ENCODE data around the gene SEC14L3. TPM values are rescaled to one million over a fixed set of nuclear protein-coding genes. Genes with fewer than 3 reads are reported as not detected.

The SEC14L3 gene
- total RNA-seq, 1 experiment from 2014 or later = not detected

DNA sequence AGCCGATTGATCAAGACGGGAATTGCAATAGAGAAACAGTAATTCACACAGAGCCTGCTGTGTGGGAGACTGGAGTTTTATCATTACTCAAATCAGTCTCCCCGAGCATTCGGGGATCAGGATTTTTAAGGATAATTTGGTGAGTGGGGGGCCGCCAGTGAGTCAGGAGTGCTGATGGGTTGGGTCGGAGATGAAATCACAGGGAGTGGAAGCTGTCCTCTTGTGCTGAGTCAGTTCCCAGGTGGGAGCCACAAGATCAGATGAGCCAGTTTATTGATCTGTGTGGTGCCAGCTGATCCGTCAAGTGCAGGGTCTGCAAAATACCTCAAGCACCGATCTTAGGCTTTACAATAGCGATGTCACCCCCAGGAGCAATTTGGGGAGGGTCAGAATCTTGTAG is 30.7 kb downstream of the SEC14L3 start:
- BruUV-seq (replicated peaks) = no TSS peak
- TF ChIP-seq, protein P1, sequence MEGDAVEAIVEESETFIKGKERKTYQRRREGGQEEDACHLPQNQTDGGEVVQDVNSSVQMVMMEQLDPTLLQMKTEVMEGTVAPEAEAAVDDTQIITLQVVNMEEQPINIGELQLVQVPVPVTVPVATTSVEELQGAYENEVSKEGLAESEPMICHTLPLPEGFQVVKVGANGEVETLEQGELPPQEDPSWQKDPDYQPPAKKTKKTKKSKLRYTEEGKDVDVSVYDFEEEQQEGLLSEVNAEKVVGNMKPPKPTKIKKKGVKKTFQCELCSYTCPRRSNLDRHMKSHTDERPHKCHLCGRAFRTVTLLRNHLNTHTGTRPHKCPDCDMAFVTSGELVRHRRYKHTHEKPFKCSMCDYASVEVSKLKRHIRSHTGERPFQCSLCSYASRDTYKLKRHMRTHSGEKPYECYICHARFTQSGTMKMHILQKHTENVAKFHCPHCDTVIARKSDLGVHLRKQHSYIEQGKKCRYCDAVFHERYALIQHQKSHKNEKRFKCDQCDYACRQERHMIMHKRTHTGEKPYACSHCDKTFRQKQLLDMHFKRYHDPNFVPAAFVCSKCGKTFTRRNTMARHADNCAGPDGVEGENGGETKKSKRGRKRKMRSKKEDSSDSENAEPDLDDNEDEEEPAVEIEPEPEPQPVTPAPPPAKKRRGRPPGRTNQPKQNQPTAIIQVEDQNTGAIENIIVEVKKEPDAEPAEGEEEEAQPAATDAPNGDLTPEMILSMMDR (IDR thresholded peaks at IDR 0.05) = no peak
- TF ChIP-seq TCF7L2 (IDR thresholded peaks at IDR 0.05; ENCODE audit: low read depth, low read length) = no peak
- TF ChIP-seq, protein P2, sequence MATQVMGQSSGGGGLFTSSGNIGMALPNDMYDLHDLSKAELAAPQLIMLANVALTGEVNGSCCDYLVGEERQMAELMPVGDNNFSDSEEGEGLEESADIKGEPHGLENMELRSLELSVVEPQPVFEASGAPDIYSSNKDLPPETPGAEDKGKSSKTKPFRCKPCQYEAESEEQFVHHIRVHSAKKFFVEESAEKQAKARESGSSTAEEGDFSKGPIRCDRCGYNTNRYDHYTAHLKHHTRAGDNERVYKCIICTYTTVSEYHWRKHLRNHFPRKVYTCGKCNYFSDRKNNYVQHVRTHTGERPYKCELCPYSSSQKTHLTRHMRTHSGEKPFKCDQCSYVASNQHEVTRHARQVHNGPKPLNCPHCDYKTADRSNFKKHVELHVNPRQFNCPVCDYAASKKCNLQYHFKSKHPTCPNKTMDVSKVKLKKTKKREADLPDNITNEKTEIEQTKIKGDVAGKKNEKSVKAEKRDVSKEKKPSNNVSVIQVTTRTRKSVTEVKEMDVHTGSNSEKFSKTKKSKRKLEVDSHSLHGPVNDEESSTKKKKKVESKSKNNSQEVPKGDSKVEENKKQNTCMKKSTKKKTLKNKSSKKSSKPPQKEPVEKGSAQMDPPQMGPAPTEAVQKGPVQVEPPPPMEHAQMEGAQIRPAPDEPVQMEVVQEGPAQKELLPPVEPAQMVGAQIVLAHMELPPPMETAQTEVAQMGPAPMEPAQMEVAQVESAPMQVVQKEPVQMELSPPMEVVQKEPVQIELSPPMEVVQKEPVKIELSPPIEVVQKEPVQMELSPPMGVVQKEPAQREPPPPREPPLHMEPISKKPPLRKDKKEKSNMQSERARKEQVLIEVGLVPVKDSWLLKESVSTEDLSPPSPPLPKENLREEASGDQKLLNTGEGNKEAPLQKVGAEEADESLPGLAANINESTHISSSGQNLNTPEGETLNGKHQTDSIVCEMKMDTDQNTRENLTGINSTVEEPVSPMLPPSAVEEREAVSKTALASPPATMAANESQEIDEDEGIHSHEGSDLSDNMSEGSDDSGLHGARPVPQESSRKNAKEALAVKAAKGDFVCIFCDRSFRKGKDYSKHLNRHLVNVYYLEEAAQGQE (IDR thresholded peaks at IDR 0.05; ENCODE audit: insufficient read depth in 1 of 2, low read depth in 2 of 2, low read length in 1 of 2) = no peak
- TF ChIP-seq SIN3A (IDR thresholded peaks at IDR 0.05; ENCODE audit: borderline replicate concordance, insufficient read depth, low read depth, low read length) = no peak
- TF ChIP-seq POLR2AphosphoS5 (IDR thresholded peaks at IDR 0.05; ENCODE audit: low read depth, low read length) = no peak
- CTCF ChIA-PET = no interaction called here
- Histone ChIP-seq H3K36me3 (ENCODE audit: control insufficient read depth, insufficient read depth, low read length) (no peaks in the 10 kb centered on the region; the same call in 1 of the 2 replicates), H3K27ac (ENCODE audit: low read length) (no peak overlapping the region), H3K9me3 (ENCODE audit: control insufficient read depth, insufficient read depth, low read depth, low read length) (no peaks in the 10 kb centered on the region), H3K4me3 (ENCODE audit: low read depth in 2 of 2, low read length in 2 of 2) (no peak overlapping the region), H3K4me1 (ENCODE audit: control insufficient read depth, insufficient read depth, low read length) (no peaks in the 10 kb centered on the region), H3K27me3 (ENCODE audit: control insufficient read depth, insufficient read depth, low read length) (no peaks in the 10 kb centered on the region)
- in situ Hi-C loops (cut with HindIII; ENCODE audit: low pct_unique_long_range_greater_than_20kb, low sequenced_read_pairs) = no loop called here
- POLR2A ChIA-PET = no interaction called here
- DNase-seq (ENCODE audit: low read depth, low spot score) (no peak), ATAC-seq (no peak)
- intact Hi-C loops (cut with micrococcal nuclease; ENCODE audit: unreplicated experiment) = no loop called here

DNA sequence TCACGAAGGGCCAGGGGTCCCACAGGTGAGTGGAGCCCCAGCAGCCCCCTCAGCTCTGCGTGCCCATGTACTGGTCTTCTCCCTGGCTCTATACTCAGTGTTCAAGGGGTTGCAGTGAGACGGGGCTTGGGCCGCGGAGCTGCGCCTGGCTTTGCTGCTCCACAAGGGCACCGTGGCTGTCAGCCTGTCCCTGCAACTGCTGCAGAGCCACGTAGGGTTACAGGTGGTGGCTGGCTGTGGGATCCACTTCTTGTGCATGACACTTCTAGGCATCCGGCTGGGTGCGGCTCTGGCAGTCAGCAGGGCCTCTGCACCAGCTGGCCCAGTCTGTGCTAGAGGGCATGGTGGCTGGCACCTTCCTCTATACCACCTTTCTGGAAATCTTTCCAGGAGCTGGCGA is 32.0 kb downstream of the SEC14L3 start:
- H3K27ac ChIP-seq (ENCODE audit: low read length) = no peak overlapping the region
- intact Hi-C loops (cut with micrococcal nuclease; ENCODE audit: unreplicated experiment) = no loop called here
- ChIA-PET POLR2A (no interaction called here), CTCF (no interaction called here)
- no peak for ATAC-seq
- no peak for TF ChIP-seq POLR2AphosphoS5 (IDR thresholded peaks at IDR 0.05; ENCODE audit: low read depth, low read length)
- TF ChIP-seq TCF7L2 (IDR thresholded peaks at IDR 0.05; ENCODE audit: low read depth, low read length) = no peak
- no peak for TF ChIP-seq SIN3A (IDR thresholded peaks at IDR 0.05; ENCODE audit: borderline replicate concordance, insufficient read depth, low read depth, low read length)
- TF ChIP-seq, protein P1 (IDR thresholded peaks at IDR 0.05) = no peak
- TF ChIP-seq, protein P2 (IDR thresholded peaks at IDR 0.05; ENCODE audit: insufficient read depth in 1 of 2, low read depth in 2 of 2, low read length in 1 of 2) = no peak
- no peak for DNase-seq (ENCODE audit: low read depth, low spot score)
- no TSS peak for BruUV-seq (replicated peaks)
- no peaks in the 10 kb centered on the region for H3K4me1 ChIP-seq (ENCODE audit: control insufficient read depth, insufficient read depth, low read length)
- no peak overlapping the region for H3K4me3 ChIP-seq (ENCODE audit: low read depth in 2 of 2, low read length in 2 of 2)
- no peaks in the 10 kb centered on the region for H3K27me3 ChIP-seq (ENCODE audit: control insufficient read depth, insufficient read depth, low read length)
- H3K9me3 ChIP-seq (ENCODE audit: control insufficient read depth, insufficient read depth, low read depth, low read length) = no peaks in the 10 kb centered on the region
- H3K36me3 ChIP-seq (ENCODE audit: control insufficient read depth, insufficient read depth, low read length) = peaks cover 2% of the 10 kb centered on the region; the same call in 1 of the 2 replicates
- in situ Hi-C loops (cut with HindIII; ENCODE audit: low pct_unique_long_range_greater_than_20kb, low sequenced_read_pairs) = no loop called here
